KMS-11 (cell line): ENCODE results near the gene TJAP1.
"Not testable (repeated sequence)": the region's sequence is repeated elsewhere in the genome, so short reads cannot be mapped to it uniquely, and the experiment has no call there.

Source experiments
- H2AFZ ChIP-seq: fragments of 200-600 bp; sonication (generic); 2 replicates; pipeline ENCODE4 v1.6.1; 2016; ENCODE audit warnings: antibody characterized with exemption, mixed run types, low read depth
- H3K27ac ChIP-seq: fragments of 200-600 bp; sonication (generic); 2 replicates; pipeline ENCODE4 v1.6.1; 2016; ENCODE audit warnings: mild to moderate bottlenecking, mixed run types
- H3K27me3 ChIP-seq: fragments of 200-600 bp; sonication (generic); 2 replicates; pipeline ENCODE4 v1.6.1; 2017; ENCODE audit warnings: mild to moderate bottlenecking, low read depth, mixed run types, moderate library complexity; ENCODE audit not compliant: insufficient read depth
- H3K36me3 ChIP-seq: fragments of 200-600 bp; sonication (generic); 2 replicates; pipeline ENCODE4 v1.6.1; 2017; ENCODE audit warnings: mild to moderate bottlenecking, mixed run types; ENCODE audit not compliant: insufficient read depth
- H3K4me1 ChIP-seq: fragments of 200-600 bp; sonication (generic); 2 replicates; pipeline ENCODE4 v1.6.1; 2016; ENCODE audit warnings: mild to moderate bottlenecking, low read depth, mixed run types; ENCODE audit not compliant: poor library complexity, severe bottlenecking
- H3K4me2 ChIP-seq: fragments of 200-600 bp; sonication (generic); 2 replicates; pipeline ENCODE4 v1.7.0; 2016; ENCODE audit warnings: mild to moderate bottlenecking, mixed run types
- H3K4me3 ChIP-seq: fragments of 200-600 bp; sonication (generic); IDR thresholded peaks from 2 replicates; pipeline ENCODE4 v1.6.1; 2017; ENCODE audit warnings: low read depth, low read length, mixed read lengths; ENCODE audit not compliant: insufficient read depth
- H3K79me2 ChIP-seq: fragments of 200-600 bp; sonication (generic); 2 replicates; pipeline ENCODE4 v1.6.1; 2016; ENCODE audit warnings: low read depth, mixed run types; ENCODE audit not compliant: insufficient read depth
- H3K9ac ChIP-seq: fragments of 200-600 bp; sonication (generic); 2 replicates; pipeline ENCODE4 v1.6.1; 2016; ENCODE audit warnings: mild to moderate bottlenecking, mixed run types
- H4K20me1 ChIP-seq: fragments of 200-600 bp; sonication (generic); 2 replicates; pipeline ENCODE4 v1.6.1; 2016; ENCODE audit warnings: mild to moderate bottlenecking, mixed run types; ENCODE audit not compliant: insufficient read depth
- CTCF ChIP-seq: fragments of 200-600 bp; sonication (generic); conservative IDR thresholded peaks from 2 replicates; pipeline ENCODE4 v1.6.1; 2017; ENCODE audit warnings: low read depth, mild to moderate bottlenecking, antibody characterized with exemption, low read length, moderate library complexity, mixed read lengths

The TJAP1 gene

GRCh38 chr6:43522547-43523261 lies 45.3 kb downstream of the TJAP1 start:
- no peak overlapping the region for H3K9ac ChIP-seq
- H2AFZ ChIP-seq: no peak overlapping the region
- H3K27ac ChIP-seq: no peak overlapping the region
- H3K79me2 ChIP-seq: peaks cover 30% of the 10 kb centered on the region
- TF ChIP-seq CTCF: no peak
- peaks cover 28% of the 10 kb centered on the region; the same call in 1 of the 2 replicates for H3K36me3 ChIP-seq
- H3K4me1 ChIP-seq: peaks cover 41% of the 10 kb centered on the region
- no peak overlapping the region for H3K4me2 ChIP-seq
- H3K4me3 ChIP-seq: no peak overlapping the region
- no peaks in the 10 kb centered on the region for H4K20me1 ChIP-seq
- H3K27me3 ChIP-seq: no peaks in the 10 kb centered on the region

GRCh38 chr6:43523284-43523683 lies 45.9 kb downstream of the TJAP1 start:
- Histone ChIP-seq H3K79me2 (peaks cover 24% of the 10 kb centered on the region), H3K4me1 (peaks cover 40% of the 10 kb centered on the region), H3K36me3 (peaks cover 28% of the 10 kb centered on the region; the same call in 1 of the 2 replicates), H3K27ac (no peak overlapping the region), H2AFZ (no peak overlapping the region), H4K20me1 (no peaks in the 10 kb centered on the region), H3K27me3 (no peaks in the 10 kb centered on the region), H3K9ac (no peak overlapping the region), H3K4me3 (no peak overlapping the region), H3K4me2 (no peak overlapping the region)
- no peak for TF ChIP-seq CTCF

- no peak for TF ChIP-seq CTCF
- Histone ChIP-seq H3K27me3 (no peaks in the 10 kb centered on the region), H3K27ac (no peak overlapping the region), H3K79me2 (peaks cover 11% of the 10 kb centered on the region; the same call in 1 of the 2 replicates), H4K20me1 (no peaks in the 10 kb centered on the region), H3K4me3 (no peak overlapping the region), H3K9ac (no peak overlapping the region), H3K4me1 (peaks cover 30% of the 10 kb centered on the region), H3K4me2 (no peak overlapping the region), H3K36me3 (peaks cover 28% of the 10 kb centered on the region; the same call in 1 of the 2 replicates), H2AFZ (no peak overlapping the region)
Observed at GRCh38 chr6:43524483-43524961, 47.2 kb downstream of the TJAP1 start.

GRCh38 chr6:43532201-43532600 lies 54.8 kb downstream of the TJAP1 start:
- no peak overlapping the region for H3K27ac ChIP-seq
- no peak overlapping the region for H3K4me3 ChIP-seq
- H3K36me3 ChIP-seq: peaks cover 4% of the 10 kb centered on the region; the same call in 1 of the 2 replicates
- no peaks in the 10 kb centered on the region for H3K79me2 ChIP-seq
- H2AFZ ChIP-seq: no peak overlapping the region
- H3K4me1 ChIP-seq: no peaks in the 10 kb centered on the region
- no peaks in the 10 kb centered on the region for H3K27me3 ChIP-seq
- no peaks in the 10 kb centered on the region for H4K20me1 ChIP-seq
- no peak overlapping the region for H3K9ac ChIP-seq
- no peak for TF ChIP-seq CTCF
- no peak overlapping the region for H3K4me2 ChIP-seq

- not testable (repeated sequence) for H3K27me3 ChIP-seq, H3K27ac ChIP-seq, H3K79me2 ChIP-seq, H3K4me2 ChIP-seq, H3K4me3 ChIP-seq, H4K20me1 ChIP-seq, H2AFZ ChIP-seq, H3K4me1 ChIP-seq, H3K36me3 ChIP-seq, H3K9ac ChIP-seq
Observed at GRCh38 chr6:43538986-43539385, 61.6 kb downstream of the TJAP1 start.

- not testable (repeated sequence) for H3K4me2 ChIP-seq, H3K4me3 ChIP-seq, H3K9ac ChIP-seq, H4K20me1 ChIP-seq, H3K79me2 ChIP-seq, H3K27ac ChIP-seq, H3K4me1 ChIP-seq, H3K27me3 ChIP-seq, H2AFZ ChIP-seq
- peaks cover 10% of the 10 kb centered on the region; the same call in 1 of the 2 replicates for H3K36me3 ChIP-seq
Observed at GRCh38 chr6:43539409-43539808, 62.0 kb downstream of the TJAP1 start.
